ENCODE results near the gene VWA5B2.

Gene VWA5B2

GRCh38 chr3:184290331-184290730 is 60.9 kb downstream of the VWA5B2 start (continued):
- TF ChIP-seq, protein P1, sequence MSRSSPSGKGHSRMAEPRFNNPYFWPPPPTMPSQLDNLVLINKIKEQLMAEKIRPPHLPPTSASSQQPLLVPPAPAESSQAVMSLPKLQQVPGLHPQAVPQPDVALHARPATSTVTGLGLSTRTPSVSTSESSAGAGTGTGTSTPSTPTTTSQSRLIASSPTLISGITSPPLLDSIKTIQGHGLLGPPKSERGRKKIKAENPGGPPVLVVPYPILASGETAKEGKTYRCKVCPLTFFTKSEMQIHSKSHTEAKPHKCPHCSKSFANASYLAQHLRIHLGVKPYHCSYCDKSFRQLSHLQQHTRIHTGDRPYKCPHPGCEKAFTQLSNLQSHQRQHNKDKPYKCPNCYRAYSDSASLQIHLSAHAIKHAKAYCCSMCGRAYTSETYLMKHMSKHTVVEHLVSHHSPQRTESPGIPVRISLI (tag by site-specific recombination; IDR thresholded peaks at IDR 0.05): no peak
- TF ChIP-seq ZNF514 (tag by site-specific recombination; IDR thresholded peaks at IDR 0.05) (no peak), ZFHX2 (tag by site-specific recombination; conservative IDR thresholded peaks at IDR 0.05) (no peak), ZNF146 (tag by site-specific recombination; IDR thresholded peaks at IDR 0.05) (no peak), ZNF2 (tag by site-specific recombination; IDR thresholded peaks at IDR 0.05) (no peak), KLF1 (tag by site-specific recombination; IDR thresholded peaks at IDR 0.05) (no peak), ZNF175 (tag by site-specific recombination; IDR thresholded peaks at IDR 0.05) (no peak), ZNF658 (tag by site-specific recombination; IDR thresholded peaks at IDR 0.05) (no peak), PRDM6 (tag by site-specific recombination; IDR thresholded peaks at IDR 0.05) (no peak), ZNF521 (tag by site-specific recombination; IDR thresholded peaks at IDR 0.05) (no peak)
- TF ChIP-seq, protein P2, sequence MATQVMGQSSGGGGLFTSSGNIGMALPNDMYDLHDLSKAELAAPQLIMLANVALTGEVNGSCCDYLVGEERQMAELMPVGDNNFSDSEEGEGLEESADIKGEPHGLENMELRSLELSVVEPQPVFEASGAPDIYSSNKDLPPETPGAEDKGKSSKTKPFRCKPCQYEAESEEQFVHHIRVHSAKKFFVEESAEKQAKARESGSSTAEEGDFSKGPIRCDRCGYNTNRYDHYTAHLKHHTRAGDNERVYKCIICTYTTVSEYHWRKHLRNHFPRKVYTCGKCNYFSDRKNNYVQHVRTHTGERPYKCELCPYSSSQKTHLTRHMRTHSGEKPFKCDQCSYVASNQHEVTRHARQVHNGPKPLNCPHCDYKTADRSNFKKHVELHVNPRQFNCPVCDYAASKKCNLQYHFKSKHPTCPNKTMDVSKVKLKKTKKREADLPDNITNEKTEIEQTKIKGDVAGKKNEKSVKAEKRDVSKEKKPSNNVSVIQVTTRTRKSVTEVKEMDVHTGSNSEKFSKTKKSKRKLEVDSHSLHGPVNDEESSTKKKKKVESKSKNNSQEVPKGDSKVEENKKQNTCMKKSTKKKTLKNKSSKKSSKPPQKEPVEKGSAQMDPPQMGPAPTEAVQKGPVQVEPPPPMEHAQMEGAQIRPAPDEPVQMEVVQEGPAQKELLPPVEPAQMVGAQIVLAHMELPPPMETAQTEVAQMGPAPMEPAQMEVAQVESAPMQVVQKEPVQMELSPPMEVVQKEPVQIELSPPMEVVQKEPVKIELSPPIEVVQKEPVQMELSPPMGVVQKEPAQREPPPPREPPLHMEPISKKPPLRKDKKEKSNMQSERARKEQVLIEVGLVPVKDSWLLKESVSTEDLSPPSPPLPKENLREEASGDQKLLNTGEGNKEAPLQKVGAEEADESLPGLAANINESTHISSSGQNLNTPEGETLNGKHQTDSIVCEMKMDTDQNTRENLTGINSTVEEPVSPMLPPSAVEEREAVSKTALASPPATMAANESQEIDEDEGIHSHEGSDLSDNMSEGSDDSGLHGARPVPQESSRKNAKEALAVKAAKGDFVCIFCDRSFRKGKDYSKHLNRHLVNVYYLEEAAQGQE (tag by site-specific recombination; IDR thresholded peaks at IDR 0.05): no peak

DNA sequence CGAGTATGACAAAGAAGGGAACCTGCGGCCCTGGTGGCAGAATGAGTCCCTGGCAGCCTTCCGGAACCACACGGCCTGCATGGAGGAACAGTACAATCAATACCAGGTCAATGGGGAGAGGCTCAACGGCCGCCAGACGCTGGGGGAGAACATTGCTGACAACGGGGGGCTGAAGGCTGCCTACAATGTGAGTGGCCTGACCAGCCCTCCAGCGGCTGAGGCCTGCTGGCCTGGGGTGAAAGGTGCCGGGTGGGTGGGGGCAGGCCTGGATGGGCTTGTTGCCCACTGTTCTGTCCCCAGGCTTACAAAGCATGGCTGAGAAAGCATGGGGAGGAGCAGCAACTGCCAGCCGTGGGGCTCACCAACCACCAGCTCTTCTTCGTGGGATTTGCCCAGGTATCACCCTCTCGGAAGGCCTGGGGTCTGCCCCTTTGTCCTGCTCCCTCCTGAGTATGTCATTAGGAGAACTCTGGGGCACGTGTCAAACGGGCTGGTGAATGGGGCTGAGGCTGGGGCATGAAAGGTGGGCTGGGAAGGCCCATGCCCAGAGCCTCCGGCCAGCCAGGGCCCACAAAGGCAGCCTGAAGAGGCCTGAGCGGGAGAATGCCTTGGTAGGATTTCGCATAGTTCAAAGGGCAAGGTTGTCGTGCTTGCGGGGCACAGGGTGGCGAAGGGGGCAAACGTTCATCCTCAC is 61.8 kb downstream of the VWA5B2 start:
- Histone ChIP-seq H3K4me1 (ENCODE audit: control insufficient read depth, insufficient read depth, low read length) (no peaks in the 10 kb centered on the region), H3K9me3 (ENCODE audit: control insufficient read depth, insufficient read depth, low read depth, low read length) (no peaks in the 10 kb centered on the region), H3K36me3 (ENCODE audit: control insufficient read depth in 2 of 2, insufficient read depth in 1 of 2, low read length in 2 of 2) (no peaks in the 10 kb centered on the region), H3K4me3 (ENCODE audit: low read depth, low read length) (no peak overlapping the region), H3K27ac (ENCODE audit: extremely low read depth, low read depth, low read length) (no peak overlapping the region)
- TF ChIP-seq ZNF404 (tag by site-specific recombination; IDR thresholded peaks at IDR 0.05): no peak
- TF ChIP-seq ZNF16 (tag by site-specific recombination; IDR thresholded peaks at IDR 0.05; ENCODE audit: low read depth): no peak
- no peak for TF ChIP-seq ZNF488 (tag by site-specific recombination; IDR thresholded peaks at IDR 0.05)
- TF ChIP-seq ZNF707 (tag by site-specific recombination; IDR thresholded peaks at IDR 0.05): no peak
- TF ChIP-seq, protein P3, sequence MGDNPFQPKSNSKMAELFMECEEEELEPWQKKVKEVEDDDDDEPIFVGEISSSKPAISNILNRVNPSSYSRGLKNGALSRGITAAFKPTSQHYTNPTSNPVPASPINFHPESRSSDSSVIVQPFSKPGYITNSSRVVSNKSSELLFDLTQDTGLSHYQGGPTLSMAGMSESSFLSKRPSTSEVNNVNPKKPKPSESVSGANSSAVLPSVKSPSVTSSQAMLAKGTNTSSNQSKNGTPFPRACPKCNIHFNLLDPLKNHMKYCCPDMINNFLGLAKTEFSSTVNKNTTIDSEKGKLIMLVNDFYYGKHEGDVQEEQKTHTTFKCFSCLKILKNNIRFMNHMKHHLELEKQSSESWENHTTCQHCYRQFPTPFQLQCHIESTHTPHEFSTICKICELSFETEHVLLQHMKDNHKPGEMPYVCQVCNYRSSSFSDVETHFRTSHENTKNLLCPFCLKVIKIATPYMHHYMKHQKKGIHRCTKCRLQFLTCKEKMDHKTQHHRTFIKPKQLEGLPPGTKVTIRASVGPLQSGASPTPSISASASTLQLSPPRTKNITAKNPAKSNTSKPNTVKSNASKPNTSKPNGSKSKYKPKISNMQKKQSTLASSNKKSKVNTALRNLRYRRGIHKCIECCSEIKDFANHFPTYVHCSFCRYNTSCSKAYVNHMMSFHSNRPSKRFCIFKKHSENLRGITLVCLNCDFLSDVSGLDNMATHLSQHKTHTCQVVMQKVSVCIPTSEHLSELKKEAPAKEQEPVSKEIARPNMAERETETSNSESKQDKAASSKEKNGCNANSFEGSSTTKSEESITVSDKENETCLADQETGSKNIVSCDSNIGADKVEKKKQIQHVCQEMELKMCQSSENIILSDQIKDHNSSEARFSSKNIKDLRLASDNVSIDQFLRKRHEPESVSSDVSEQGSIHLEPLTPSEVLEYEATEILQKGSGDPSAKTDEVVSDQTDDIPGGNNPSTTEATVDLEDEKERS (tag by site-specific recombination; IDR thresholded peaks at IDR 0.05): no peak
- no peak for TF ChIP-seq FEZF1 (tag by site-specific recombination; IDR thresholded peaks at IDR 0.05)
- TF ChIP-seq ZBTB21 (tag by site-specific recombination; IDR thresholded peaks at IDR 0.05): no peak
- TF ChIP-seq GFI1B (tag by site-specific recombination; IDR thresholded peaks at IDR 0.05): no peak
- POLR2A ChIA-PET: interaction anchor here (0.5 kb wide), 1 partner anchor 8 kb away, joined by 5 read pairs; no protein-coding TSS in a partner anchor
- CTCF ChIA-PET: interaction anchor here (0.6 to 1.3 kb wide), 3 partner anchors 72 to 382 kb away, joined by 3 to 4 read pairs (median 4); partner anchors contain the start of gene ABCC5

All from HEK293 (cell line).